ENCODE measurements around the gene MYH6. TPM values are rescaled to one million over a fixed set of nuclear protein-coding genes. Genes with fewer than 3 reads are reported as not detected.

MYH6 gene
- total and polyA plus RNA-seq, 7 donors, result 44.1 to 532 (median 138) TPM

DNA sequence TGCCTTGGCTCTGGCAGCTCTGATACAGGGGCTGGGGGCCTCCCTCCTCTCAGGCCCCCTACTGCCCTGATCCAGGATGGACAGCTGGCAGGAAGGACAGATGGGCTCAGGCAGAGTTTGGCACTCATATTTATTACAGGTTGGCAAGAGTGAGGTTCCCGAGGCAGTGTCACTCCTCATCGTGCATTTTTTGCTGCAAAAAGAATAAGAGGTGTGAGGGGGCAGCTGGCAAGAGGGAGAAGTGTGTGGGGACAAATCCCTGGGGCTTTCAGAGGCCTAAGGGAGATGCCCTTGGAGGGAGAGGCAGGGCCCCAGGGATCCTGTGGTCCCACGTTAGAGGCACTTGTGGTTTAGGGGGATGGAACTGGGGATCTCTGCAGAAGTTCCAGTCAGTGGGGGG is 26.2 kb downstream of the MYH6 start:
- 23 to 35% (median 32%) methylated on average over 3 of the region's 3 CpGs for WGBS, 3 donors
- peaks cover 0 to 5% (median 0%) of the 10 kb centered on the region in 3 donors for H3K27me3 ChIP-seq (ENCODE audit: insufficient read depth in 3 of 3, low read length in 2 of 3)
- intact Hi-C loops (cut with DNase I), result loop anchor here in 1 of 2 donors (2.0 kb wide), 2 partner anchors 55 to 117 kb away; no protein-coding TSS in a partner anchor
- no peaks in the 10 kb centered on the region for H3K4me1 ChIP-seq
- H3K9me3 ChIP-seq, result no peaks in the 10 kb centered on the region
- no peak overlapping the region for H3K4me3 ChIP-seq
- peaks cover 3 to 49% of the 10 kb centered on the region in 2 donors for H3K36me3 ChIP-seq (ENCODE audit: insufficient read depth in 1 of 2, low read depth in 1 of 2)
- ATAC-seq (no peak), DNase-seq (no peak)
- no peak overlapping the region for H3K27ac ChIP-seq
- TF ChIP-seq, protein P1, sequence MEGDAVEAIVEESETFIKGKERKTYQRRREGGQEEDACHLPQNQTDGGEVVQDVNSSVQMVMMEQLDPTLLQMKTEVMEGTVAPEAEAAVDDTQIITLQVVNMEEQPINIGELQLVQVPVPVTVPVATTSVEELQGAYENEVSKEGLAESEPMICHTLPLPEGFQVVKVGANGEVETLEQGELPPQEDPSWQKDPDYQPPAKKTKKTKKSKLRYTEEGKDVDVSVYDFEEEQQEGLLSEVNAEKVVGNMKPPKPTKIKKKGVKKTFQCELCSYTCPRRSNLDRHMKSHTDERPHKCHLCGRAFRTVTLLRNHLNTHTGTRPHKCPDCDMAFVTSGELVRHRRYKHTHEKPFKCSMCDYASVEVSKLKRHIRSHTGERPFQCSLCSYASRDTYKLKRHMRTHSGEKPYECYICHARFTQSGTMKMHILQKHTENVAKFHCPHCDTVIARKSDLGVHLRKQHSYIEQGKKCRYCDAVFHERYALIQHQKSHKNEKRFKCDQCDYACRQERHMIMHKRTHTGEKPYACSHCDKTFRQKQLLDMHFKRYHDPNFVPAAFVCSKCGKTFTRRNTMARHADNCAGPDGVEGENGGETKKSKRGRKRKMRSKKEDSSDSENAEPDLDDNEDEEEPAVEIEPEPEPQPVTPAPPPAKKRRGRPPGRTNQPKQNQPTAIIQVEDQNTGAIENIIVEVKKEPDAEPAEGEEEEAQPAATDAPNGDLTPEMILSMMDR (IDR thresholded peaks at IDR 0.05), result no peak

DNA sequence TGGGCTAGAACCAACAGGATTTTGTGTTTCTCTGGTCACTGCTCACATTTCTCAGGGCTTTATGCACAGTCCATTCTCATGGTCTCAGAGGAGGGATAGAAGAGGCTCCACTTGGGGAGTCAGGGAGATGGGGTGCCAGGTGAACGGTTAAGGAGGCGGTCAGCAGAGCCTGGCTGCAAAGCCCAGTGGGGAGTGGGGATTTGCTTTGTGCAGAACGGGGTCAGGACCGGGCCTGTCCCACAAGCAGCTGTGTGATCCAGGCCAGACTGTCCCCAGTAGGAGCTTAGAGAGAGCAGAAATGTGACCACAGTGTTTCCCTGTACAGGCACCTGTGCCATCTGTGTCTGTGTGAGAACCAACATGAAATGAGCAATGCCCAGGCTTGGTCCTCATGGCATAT is 27.1 kb downstream of the MYH6 start:
- WGBS, 3 donors, result 40 to 52% (median 50%) methylated on average over 4 of the region's 4 CpGs
- peaks cover 3 to 45% of the 10 kb centered on the region in 2 donors for H3K36me3 ChIP-seq (ENCODE audit: insufficient read depth in 1 of 2, low read depth in 1 of 2)
- intact Hi-C loops (cut with DNase I), result loop anchor here in 1 of 2 donors (2.0 kb wide), 2 partner anchors 54 to 116 kb away; no protein-coding TSS in a partner anchor
- ATAC-seq (no peak), DNase-seq (no peak)
- TF ChIP-seq, protein P1 (IDR thresholded peaks at IDR 0.05), result no peak
- H3K27me3 ChIP-seq (ENCODE audit: insufficient read depth in 3 of 3, low read length in 2 of 3), result peaks cover 0 to 5% (median 0%) of the 10 kb centered on the region in 3 donors
- no peak overlapping the region for H3K27ac ChIP-seq
- no peak overlapping the region for H3K4me3 ChIP-seq
- H3K9me3 ChIP-seq, result no peaks in the 10 kb centered on the region
- no peaks in the 10 kb centered on the region for H3K4me1 ChIP-seq

DNA sequence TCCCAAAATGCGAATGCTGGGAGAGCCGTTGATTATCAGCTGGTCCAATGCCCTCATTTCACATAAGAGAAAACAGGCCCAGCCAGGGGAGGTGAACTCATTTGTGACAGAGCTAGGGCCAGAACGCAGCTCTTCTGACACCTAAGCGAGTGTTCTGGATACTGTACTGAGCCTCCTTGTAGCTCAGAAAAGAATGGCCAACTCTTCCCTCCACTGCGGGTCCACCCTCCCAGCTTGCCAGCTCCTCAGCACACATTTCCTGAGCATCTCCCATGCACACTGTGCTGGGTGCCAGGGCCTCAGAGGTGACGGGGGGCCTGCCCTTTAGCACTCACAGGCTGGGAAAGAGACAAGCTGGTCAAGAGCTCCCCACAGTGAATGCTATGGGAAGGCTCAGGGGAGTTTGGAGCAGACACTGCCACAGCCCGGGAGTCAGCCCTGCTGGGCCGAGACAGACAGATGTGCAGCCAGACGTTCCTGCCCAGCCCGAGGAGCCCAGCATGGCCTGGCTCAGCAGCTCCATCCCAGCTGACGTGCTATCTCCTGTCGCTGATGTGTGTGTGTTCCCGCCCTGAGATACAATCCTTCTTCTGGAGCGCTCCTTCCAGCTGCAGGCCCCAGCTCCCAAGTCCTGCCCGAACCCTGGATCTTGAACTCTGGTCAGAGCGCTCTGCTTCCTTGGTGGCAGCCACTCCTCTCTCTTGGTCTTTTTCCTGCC is 27.7 kb downstream of the MYH6 start:
- H3K27me3 ChIP-seq (ENCODE audit: insufficient read depth in 3 of 3, low read length in 2 of 3), result peaks cover 0 to 5% (median 0%) of the 10 kb centered on the region in 3 donors
- no peak overlapping the region for H3K4me3 ChIP-seq
- H3K4me1 ChIP-seq, result no peaks in the 10 kb centered on the region
- TF ChIP-seq, protein P1 (IDR thresholded peaks at IDR 0.05), result no peak
- DNase-seq (no peak), ATAC-seq (peak in 2 of 4 donors; percentile 2 to 4)
- H3K9me3 ChIP-seq, result no peaks in the 10 kb centered on the region
- no peak overlapping the region for H3K27ac ChIP-seq
- intact Hi-C loops (cut with DNase I), result loop anchor here in 1 of 2 donors (2.0 kb wide), 2 partner anchors 54 to 116 kb away; no protein-coding TSS in a partner anchor
- WGBS, 3 donors, result 41 to 48% (median 46%) methylated on average over 15 to 16 of the region's 16 CpGs
- peaks cover 2 to 41% of the 10 kb centered on the region in 2 donors for H3K36me3 ChIP-seq (ENCODE audit: insufficient read depth in 1 of 2, low read depth in 1 of 2)

DNA sequence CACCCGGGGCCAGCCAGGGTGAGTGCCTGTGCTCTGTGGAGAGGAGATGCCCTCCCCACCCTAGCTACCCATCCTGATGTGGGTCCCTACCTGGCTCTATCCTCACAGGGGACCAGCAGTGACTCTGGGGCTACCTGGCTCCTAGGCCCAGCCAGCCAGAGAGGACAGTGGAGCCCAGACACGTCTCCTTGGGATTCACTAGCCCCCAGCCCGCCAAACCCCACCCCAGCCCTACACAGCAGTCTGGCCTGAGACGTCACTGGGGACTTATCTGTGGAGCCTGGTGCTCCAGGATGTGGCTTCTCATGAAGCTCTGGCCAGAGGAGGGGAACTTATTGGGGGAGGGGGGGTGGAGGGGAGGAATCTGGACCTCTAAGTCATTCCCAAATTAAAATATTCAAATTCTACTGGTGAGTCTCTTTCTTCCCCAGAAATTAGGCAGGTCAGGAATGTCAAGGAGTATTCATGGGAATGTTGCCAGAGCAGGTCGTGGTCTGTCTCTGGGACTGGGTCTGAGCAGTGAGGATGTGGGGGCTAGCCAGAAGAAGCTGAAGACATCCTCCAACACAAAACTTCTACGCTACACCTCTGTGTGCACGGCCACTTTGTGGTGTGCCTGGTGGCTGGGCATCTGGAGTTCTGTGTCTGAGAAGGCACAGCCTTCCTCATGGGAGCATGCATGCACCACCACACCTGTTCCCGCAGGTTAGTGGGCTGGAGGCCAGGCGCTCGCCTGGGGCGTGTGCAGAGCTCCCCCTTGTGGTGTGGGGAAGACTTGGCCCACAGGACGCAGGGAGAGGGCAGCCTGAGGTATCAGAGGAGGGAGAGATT is 28.5 kb downstream of the MYH6 start:
- H3K4me3 ChIP-seq, result no peak overlapping the region
- H3K4me1 ChIP-seq, result no peaks in the 10 kb centered on the region
- no peaks in the 10 kb centered on the region for H3K9me3 ChIP-seq
- ATAC-seq (peak; percentile 34 to 70 (median 55)), DNase-seq (peak; percentile 58 to 80)
- intact Hi-C loops (cut with DNase I), result loop anchor here (2.0 to 5.0 kb wide), 3 partner anchors 52 to 115 kb away; no protein-coding TSS in a partner anchor
- 37 to 40% (median 39%) methylated on average over 12 of the region's 12 CpGs for WGBS, 3 donors
- H3K36me3 ChIP-seq (ENCODE audit: insufficient read depth in 1 of 2, low read depth in 1 of 2), result peaks cover 0 to 34% of the 10 kb centered on the region in 2 donors
- TF ChIP-seq, protein P1 (IDR thresholded peaks at IDR 0.05), result peak; percentile 87
- peaks cover 0 to 5% (median 0%) of the 10 kb centered on the region in 3 donors for H3K27me3 ChIP-seq (ENCODE audit: insufficient read depth in 3 of 3, low read length in 2 of 3)
- no peak overlapping the region for H3K27ac ChIP-seq
